Hypothalamus (tissue), 51 donors: ENCODE measurements around the gene CDCA4.

Source experiments
- DNase-seq, 51 donors: peaks; one replicate each; lab custom pipeline; 2025; lab: John Stamatoyannopoulos, UW

Gene CDCA4

DNA sequence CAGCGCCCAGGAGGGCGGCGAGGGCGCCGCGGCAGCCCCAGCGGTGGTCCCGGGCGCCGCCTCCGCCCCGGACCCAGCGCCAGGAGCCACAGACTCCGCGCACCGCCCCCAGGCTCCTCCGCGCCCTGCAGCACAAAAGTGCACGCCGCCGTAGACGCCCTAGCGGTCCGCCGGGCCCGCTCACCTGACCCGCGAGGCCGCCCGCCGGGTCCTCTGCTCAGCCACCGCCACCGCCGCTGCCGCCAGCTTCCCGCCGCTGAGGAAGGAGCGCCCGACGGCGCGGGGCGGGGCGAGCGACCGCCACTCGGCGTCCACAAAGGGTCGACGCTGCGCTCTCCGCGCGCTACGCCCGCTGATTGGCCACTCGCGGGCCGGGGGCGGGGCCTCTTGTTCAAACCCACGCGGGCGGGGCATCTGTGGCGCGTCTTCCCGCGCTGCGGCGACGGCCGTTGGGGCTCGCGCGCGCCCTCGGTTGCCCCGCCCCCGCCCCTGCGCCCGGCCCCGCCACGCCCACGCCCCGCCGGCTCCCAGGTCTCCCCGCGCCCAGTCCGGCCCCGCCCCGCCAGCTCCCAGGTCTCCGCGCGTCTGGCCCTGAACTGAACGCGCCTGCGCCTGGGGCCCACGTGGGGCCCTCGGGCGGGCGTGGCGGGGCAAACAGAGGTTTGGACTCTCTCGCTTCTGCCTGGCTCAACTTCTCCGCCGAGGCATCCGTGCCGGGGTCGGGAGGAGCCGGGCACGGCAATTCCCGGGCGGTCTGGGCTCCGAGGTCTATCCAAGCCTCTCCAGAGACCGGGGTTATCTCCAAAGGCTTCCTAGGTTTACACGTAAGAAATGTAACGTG is at the start of gene CDCA4:
TSS of gene CDCA4 (minus strand) at position 269 of the 841 bp plus-strand sequence. CDS start 9,154 bp downstream, outside the sequence.
- peak; percentile 44 to 100 (median 94) for DNase-seq

DNA sequence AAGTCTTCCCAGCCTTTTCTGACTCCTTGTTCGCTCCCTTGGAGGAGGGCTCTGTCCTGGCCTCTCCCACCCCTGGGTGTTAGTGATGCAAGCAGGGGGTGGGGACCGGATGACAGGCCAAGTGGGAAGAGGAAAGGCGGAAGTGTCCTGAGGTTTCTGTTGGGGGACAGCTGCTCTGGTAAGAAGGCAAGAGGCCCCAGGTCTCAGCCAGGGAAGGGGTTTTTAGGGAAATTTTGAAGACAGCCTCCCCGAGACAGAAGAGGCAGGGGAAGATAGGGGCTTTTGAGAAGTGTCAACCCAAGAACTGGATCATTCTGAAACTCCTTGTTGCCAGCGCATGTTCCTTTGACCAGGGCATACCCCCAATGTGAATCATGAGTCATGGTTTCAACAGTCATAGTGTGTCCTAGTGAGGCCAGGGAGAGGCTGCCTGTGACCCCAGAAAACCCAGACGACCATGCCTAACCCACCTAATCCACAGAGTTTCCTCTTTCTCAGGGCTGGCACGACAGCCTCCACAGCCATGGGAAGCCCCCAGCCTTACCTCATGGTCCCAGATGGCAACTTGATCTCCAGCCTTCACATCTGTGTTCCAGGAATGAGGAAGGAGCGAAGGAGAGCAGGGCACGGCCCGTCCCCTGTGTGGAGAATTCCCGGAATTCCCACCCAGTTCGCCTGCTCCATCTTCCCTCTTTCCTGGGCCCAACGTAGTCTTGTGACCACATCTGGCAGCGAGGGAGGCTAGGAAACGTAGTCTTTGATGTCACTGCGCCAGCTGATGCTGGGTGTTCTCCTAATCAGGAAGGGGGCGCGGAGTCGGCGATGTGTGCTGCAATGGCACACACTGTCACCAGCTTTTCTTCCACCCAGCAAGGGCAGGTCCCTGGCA is 49.2 kb upstream of the CDCA4 start:
- peak in 2 of 51 donors; percentile 15 to 30 for DNase-seq

DNA sequence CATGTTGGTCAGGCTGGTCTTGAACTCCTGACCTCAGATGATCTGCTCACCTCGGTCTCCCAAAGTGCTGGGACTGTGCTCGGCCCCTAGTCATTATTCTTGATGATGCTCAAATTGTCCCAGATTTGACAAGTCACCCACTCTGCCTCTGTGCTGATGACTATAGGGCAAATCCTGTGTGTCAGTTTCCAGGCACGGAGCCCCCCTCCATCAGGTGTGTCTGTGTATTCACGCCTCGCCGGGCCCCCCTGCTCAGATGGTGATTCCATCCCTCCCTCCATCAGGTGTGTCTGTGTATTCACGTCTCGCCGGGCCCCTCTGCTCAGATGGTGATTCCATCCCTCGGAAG is 48.6 kb upstream of the CDCA4 start:
- DNase-seq, result no peak

- no peak for DNase-seq
These were observed 47.9 kb upstream of the CDCA4 start for GRCh38 chr14:105068818-105069217.

GRCh38 chr14:105067969-105068301 is 47.1 kb upstream of the CDCA4 start:
- no peak for DNase-seq

DNA sequence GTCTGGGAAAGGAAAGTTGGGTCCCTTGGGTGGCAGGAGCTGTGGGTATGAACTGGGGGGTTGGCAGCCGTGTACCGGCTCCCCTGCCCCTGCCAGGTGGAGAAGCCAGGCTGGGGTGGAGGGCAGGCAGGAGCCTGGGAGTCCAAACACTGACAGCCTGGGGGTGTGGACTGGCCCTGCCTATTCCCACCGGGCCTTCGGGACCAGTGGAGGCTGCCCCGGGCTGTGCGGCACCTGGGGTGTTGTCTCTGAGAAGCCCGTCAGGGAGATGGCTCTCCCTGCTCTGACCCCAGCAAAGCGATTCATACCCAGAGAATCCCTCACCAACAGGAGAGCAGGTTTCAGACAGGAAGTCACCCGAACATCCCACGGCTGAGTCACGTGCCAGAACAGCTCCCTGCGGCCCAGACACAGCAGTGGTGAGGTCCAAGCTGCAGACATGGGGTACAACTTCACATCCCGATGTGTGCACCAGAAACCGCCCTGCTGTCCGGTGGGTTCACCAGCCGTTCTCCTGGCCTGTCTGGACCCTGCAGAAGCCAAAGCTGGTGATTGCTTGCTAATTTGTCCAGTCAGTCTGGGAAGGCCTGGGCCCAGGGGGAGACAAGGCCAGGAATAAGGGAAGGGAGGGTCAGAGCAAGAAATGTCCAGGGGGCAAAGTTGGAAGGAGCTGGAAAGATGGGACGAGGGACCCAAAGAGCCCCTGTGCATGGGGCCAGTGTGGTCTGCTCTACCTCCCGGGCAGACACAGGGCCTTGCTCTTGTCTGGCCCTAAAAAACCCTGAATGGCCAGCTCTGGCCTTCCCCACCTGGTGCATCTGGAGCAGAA is 46.5 kb upstream of the CDCA4 start:
- no peak for DNase-seq

DNA sequence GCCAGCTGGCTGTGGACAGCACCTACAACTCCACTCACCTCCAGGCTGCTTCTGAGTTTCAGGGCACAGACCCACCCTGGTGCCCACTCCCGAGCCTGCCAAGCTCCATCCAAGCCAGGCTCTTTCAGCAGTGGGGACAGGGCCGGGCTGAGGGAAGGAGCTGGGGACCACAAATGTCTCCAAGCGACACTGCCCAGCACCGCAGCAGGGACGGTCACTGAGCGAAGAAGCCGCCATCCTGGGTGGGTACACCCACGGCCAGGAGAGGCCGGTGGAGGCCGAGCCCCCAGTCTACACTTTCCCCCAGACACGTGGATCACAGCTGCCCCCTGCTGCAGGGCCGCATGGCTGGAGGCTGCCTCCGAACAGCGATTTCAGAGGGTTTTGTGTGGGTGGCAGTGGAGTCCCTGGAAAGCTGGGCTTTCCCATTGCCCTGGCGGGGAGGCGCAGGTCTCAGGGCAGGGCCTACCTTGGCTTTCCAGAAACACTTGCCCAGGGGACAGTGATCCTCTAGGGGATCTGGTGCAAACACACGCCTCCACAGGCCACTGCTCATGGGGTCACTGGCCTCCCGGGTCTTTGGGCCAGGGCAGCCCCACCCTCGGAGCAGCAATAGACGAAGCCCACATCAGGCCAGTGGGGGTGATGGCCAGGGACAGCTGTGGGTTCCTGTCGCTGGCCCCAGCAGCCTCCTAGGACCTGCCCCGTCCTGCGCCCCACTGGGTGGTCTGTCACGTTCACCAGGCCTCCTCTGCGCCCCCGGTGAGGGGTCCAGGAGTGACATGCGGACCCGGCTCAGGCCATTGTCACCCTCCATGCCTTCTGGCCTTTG is 45.6 kb upstream of the CDCA4 start:
- no peak for DNase-seq

DNA sequence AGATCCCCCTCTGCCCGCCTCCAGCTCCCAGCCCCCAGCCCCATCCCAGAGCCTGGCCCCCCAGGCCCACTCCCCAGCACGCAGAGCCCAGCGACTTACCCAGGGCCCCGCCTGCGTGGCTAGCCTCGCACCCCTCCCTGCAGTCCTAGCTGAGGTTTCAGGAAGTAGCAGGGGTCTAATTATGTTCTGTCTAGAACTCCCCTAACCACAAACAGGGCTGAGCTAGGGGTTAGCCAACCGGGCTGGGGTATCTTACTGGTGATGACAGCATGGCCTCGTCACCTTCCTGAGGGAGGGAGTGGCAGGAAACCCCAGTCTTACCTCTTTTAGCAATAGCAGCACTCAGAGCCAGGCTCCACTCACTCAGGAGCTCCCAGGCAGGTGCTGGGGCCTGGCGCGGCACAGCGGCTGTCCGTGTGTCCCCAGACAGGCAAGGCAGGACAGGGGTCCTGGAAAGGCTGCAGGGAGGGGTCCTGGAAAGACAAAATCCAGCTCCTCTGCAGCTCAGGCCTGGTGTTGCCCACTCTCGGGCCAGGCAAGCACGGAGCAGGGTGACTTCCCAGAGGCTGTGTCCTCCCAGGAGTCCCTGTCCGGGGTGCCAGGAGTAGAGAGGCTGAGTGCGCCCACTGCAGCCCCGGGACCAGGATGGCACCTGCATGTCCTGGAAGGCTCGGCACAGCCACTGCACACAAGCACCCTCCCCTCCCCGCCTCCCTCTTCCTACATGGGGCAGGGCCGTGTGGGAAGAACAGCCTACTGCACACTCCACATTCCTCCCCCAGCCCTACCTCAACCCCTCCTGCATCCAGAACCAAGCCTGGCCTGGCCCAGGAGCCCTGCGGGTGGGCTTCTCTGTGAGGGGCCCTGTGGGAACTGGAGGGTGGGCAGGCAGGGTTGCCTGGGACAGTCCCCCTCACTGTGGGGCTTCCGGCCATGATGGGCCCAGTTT is 44.7 kb upstream of the CDCA4 start, which contains the start of gene GPR132:
TSS of gene GPR132 (minus strand) at position 151 of the 949 bp plus-strand sequence. CDS start 10,010 bp downstream, outside the sequence.
- DNase-seq, result peak in 7 of 51 donors; percentile 21 to 45 (median 30)

GRCh38 chr14:105064721-105065143 is 43.8 kb upstream of the CDCA4 start:
- DNase-seq, result peak in 4 of 51 donors; percentile 24 to 37 (median 32)

DNA sequence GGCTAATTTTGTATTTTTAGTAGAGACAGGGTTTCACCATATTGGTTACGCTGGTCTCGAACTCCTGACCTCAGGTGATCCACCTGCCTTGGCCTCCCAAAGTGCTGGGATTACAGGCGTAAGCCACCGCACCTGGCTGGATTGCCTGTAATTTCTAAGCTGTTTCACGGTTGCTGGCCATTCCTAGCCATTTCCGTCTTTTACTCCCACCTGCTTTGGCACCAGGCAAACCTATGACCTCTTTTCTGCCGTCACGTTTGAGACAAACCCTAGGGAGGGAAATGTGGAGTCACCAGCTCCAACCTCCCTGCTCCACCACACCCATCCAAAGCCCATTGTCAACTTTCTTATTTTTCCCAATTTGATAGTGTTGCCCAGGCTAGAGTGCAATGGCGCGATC is 43.1 kb upstream of the CDCA4 start:
- DNase-seq, result no peak

DNA sequence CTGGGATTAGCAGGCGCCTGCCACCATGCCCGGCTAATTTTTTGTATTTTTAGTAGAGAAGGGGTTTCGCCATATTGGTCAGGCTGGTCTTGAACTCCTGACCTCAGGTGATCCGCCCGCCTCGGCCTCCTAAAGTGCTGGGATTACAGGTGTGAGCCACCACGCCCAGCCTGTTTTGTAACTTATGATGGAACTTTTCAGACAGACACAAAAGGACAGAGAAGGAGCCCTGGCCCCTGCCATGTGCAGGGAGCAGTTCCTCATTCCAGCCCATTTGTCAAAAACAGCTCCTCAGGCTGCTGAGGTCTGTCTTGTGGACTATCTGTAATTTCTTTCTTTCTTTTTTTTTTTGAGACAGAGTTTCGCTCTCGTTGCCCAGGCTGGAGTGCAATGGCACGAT is 42.6 kb upstream of the CDCA4 start:
- DNase-seq, result peak in 1 of 51 donors; percentile 15

GRCh38 chr14:105063056-105063455 is 42.2 kb upstream of the CDCA4 start:
- DNase-seq, result no peak

- DNase-seq, result no peak
These were observed 41.2 kb upstream of the CDCA4 start for GRCh38 chr14:105062048-105062433.

GRCh38 chr14:105061428-105062047 is 40.7 kb upstream of the CDCA4 start:
- DNase-seq, result peak in 1 of 51 donors; percentile 20

DNA sequence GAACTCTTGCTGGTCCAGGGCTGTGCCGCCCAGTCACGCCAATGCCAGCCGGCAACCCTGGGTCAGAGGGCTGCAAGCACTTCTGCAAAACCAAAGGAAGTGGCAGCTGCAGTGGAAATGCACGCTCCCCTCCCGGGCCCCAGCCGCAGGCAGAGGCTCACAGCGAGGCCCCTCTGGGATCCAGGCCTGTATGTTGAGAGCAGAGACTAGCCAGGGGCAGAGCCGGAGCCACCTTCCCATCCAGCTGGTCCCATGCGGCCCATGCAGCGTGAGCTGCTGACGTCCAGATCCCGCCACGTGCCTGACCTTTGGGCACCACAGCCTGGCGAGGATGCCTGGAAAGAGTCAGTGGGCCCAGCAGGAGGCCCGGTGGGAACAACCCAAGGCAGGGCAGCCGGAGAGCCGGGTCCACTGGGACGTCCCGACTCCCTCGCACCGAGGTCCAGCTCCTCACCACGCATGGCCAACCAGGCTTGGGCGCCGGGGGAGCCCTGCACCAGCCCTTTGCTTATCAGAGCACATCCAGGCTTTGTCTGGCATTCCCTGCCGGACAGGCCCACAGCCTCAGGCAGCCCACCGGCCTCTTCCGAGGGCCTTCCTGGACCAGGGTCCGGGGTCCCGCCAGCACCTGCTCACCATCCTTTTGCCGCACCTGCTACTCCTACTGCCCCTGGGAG is 40.0 kb upstream of the CDCA4 start:
- DNase-seq, result peak in 6 of 51 donors; percentile 17 to 29 (median 22)

DNA sequence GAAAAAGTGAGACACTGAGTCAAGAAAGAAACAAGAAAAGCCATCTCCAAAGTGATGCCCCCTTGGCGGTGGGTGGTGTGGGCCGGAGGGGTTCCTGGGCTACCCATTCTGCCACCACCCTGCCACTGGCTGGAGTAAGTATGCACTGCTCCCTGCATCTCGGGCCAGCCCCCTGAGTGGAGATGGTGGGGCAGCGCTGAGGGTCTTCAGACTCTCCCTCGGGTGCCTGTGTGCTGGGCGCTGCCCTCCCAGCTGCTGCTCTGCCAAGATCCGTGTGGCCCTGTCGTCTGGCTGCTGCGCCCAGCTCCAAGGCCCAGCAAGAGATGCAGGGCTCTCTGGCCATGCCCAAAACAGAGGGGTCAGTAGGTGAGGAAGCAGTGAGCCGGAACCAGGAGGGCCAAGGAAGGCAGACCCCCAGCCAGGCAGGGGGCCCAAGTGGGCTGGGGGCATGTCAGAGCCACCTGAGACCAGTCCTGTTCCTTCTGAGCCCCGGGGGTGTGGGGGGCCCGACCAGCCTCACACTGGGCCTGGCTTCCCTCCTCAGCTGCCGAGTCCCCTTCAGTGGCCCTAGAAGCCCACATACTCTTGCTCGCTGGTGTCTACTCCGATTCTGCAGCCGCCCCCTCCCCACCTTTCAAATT is 39.2 kb upstream of the CDCA4 start:
- DNase-seq, result no peak
